WTC11 (cell line): Measurements from ENCODE around the gene ELAVL1.

Source experiments
- ARID4B ChIP-seq: sonication (generic); formaldehyde crosslinking; IDR thresholded peaks from 2 replicates; pipeline ENCODE4 v1.8.0; 2023; ENCODE audit warnings: missing genetic modification reagents, mild to moderate bottlenecking, borderline replicate concordance
- ATF3 ChIP-seq: sonication (generic); formaldehyde crosslinking; conservative IDR thresholded peaks from 2 replicates; pipeline ENCODE4 v1.8.1; 2022; ENCODE audit warnings: mild to moderate bottlenecking, missing genetic modification reagents
- CTCF ChIP-seq: fragments of 200-600 bp; IDR thresholded peaks from 2 replicates; pipeline ENCODE4 v1.8.0; 2022; ENCODE audit warnings: antibody characterized with exemption
- ESRRA ChIP-seq: sonication (generic); formaldehyde crosslinking; IDR thresholded peaks from 2 replicates; pipeline ENCODE4 v1.8.1; 2022; ENCODE audit warnings: mild to moderate bottlenecking, missing genetic modification reagents, borderline replicate concordance
- HMGXB4 ChIP-seq: sonication (generic); formaldehyde crosslinking; IDR thresholded peaks from 2 replicates; pipeline ENCODE4 v1.8.1; 2023; ENCODE audit warnings: mild to moderate bottlenecking, moderate library complexity, missing genetic modification reagents
- KAT7 ChIP-seq: sonication (generic); formaldehyde crosslinking; IDR thresholded peaks from 2 replicates; pipeline ENCODE4 v1.8.1; 2023; ENCODE audit warnings: missing genetic modification reagents, mild to moderate bottlenecking, borderline replicate concordance
- MAX ChIP-seq: sonication (generic); formaldehyde crosslinking; IDR thresholded peaks from 2 replicates; pipeline ENCODE4 v1.8.0; 2022; ENCODE audit warnings: mild to moderate bottlenecking, missing genetic modification reagents
- MYBL2 ChIP-seq: sonication (generic); formaldehyde crosslinking; IDR thresholded peaks from 2 replicates; pipeline ENCODE4 v1.8.1; 2023; ENCODE audit warnings: mild to moderate bottlenecking, moderate library complexity, missing genetic modification reagents
- NR1H2 ChIP-seq: sonication (generic); formaldehyde crosslinking; IDR thresholded peaks from 2 replicates; pipeline ENCODE4 v1.9.0; 2021; ENCODE audit warnings: mild to moderate bottlenecking, moderate library complexity, missing genetic modification reagents

- TF ChIP-seq MAX (no peak), CTCF (no peak), ATF3 (CRISPR knock-in tag) (no peak), MYBL2 (CRISPR knock-in tag) (no peak), ESRRA (CRISPR knock-in tag) (no peak), HMGXB4 (CRISPR knock-in tag) (no peak), ARID4B (CRISPR knock-in tag) (no peak), KAT7 (CRISPR knock-in tag) (no peak), NR1H2 (no peak)
These were observed 25.9 kb downstream of the ELAVL1 start for GRCh38 chr19:7979559-7979958.
